ENCODE measurements around the gene TAS2R41. TPM values are rescaled to one million over a fixed set of nuclear protein-coding genes. Genes with fewer than 3 reads are reported as not detected.

TAS2R41 gene
- total RNA-seq, 2 donors from 2014 or later, result not detected

DNA sequence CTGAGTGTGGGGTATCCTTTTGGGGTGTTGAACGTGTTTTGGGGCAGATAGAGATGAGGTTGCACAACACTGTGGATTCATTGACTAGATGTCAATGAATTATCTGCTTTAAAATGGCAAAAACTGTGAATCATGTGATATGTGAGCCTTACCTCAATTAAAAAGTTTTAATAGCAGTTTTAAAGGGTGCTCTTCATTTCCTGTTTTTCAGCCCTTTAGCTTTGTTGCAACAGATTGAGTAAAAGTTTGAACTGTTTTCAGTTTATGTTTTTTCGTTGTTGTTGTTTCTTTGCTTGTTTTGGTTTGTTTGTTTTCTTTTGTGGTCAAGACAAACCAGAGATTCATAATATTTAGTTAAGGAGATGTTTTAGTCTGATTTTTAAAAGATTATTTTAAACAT lies 9.4 kb downstream of the TAS2R41 start:
- Histone ChIP-seq H3K27ac (peak overlapping the region; percentile 25), H3K9ac (ENCODE audit: low read depth in 2 of 2, low read length in 2 of 2) (no peak overlapping the region), H3K27me3 (no peaks in the 10 kb centered on the region), H3K4me1 (no peaks in the 10 kb centered on the region), H3K9me3 (no peaks in the 10 kb centered on the region), H3K4me3 (no peak overlapping the region), H3K36me3 (no peaks in the 10 kb centered on the region)
- intact Hi-C loops (cut with DNase I), result no loop called here
- TF ChIP-seq, protein P1, sequence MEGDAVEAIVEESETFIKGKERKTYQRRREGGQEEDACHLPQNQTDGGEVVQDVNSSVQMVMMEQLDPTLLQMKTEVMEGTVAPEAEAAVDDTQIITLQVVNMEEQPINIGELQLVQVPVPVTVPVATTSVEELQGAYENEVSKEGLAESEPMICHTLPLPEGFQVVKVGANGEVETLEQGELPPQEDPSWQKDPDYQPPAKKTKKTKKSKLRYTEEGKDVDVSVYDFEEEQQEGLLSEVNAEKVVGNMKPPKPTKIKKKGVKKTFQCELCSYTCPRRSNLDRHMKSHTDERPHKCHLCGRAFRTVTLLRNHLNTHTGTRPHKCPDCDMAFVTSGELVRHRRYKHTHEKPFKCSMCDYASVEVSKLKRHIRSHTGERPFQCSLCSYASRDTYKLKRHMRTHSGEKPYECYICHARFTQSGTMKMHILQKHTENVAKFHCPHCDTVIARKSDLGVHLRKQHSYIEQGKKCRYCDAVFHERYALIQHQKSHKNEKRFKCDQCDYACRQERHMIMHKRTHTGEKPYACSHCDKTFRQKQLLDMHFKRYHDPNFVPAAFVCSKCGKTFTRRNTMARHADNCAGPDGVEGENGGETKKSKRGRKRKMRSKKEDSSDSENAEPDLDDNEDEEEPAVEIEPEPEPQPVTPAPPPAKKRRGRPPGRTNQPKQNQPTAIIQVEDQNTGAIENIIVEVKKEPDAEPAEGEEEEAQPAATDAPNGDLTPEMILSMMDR (IDR thresholded peaks at IDR 0.05), result no peak
- DNase-seq, result no peak

DNA sequence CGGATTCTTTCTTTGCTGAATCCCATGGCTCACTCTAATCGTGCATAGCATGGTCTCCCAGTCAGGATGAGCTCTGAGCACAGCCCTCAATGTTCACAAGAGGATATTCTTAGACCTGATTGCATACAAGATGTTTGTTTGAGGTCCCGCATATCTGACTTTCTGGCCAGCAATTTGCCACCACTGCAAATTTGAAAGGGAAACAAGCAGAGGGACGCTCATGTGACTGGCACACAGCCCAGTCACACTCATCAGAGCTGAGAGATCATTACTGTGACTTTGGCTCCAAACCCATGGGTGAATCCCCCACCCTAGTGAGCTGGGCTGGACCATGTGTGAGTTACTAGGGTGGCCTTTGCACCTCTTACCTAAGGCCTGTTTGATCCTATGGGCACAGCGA lies 9.9 kb downstream of the TAS2R41 start:
- peak; percentile 59 for DNase-seq
- TF ChIP-seq, protein P1 (IDR thresholded peaks at IDR 0.05), result no peak
- Histone ChIP-seq H3K36me3 (no peaks in the 10 kb centered on the region), H3K9me3 (no peaks in the 10 kb centered on the region), H3K9ac (ENCODE audit: low read depth in 2 of 2, low read length in 2 of 2) (no peak overlapping the region), H3K27me3 (no peaks in the 10 kb centered on the region), H3K27ac (peak overlapping the region; percentile 25), H3K4me3 (no peak overlapping the region), H3K4me1 (no peaks in the 10 kb centered on the region)
- intact Hi-C loops (cut with DNase I), result no loop called here

DNA sequence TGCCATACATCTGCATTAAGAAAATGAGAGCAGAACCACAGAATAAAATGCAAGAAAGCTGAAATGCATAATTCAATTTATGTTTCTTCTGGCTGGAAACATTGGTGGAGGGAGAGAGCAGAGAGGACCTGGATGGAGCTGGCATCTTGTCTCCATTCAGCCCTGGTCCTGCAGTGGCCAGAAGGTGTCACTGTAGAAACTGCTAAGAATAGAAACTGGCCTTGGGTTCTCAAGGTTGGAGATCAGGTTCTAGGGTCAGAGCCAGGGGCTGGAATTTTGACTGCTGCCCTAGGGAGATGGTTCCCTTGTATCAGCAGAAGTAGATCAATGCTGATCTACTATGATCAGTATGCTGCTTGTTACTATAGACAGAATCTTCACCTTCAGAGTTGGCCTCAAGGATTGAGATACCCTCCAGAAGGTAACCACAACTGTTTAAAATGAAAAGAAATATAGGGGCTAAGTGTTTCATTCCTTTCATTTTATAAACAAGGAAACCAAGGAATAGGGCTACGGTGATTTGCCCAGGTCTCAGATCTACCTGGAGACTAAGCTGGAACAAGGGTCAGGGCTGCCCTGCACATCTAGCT lies 13.1 kb downstream of the TAS2R41 start:
- DNase-seq, result peak; percentile 39
- no peaks in the 10 kb centered on the region for H3K9me3 ChIP-seq
- H3K36me3 ChIP-seq, result no peaks in the 10 kb centered on the region
- no peak overlapping the region for H3K27ac ChIP-seq
- H3K9ac ChIP-seq (ENCODE audit: low read depth in 2 of 2, low read length in 2 of 2), result no peak overlapping the region
- TF ChIP-seq, protein P1 (IDR thresholded peaks at IDR 0.05), result peak; percentile 46
- intact Hi-C loops (cut with DNase I), result no loop called here
- H3K4me1 ChIP-seq, result no peaks in the 10 kb centered on the region
- no peaks in the 10 kb centered on the region for H3K27me3 ChIP-seq
- no peak overlapping the region for H3K4me3 ChIP-seq

DNA sequence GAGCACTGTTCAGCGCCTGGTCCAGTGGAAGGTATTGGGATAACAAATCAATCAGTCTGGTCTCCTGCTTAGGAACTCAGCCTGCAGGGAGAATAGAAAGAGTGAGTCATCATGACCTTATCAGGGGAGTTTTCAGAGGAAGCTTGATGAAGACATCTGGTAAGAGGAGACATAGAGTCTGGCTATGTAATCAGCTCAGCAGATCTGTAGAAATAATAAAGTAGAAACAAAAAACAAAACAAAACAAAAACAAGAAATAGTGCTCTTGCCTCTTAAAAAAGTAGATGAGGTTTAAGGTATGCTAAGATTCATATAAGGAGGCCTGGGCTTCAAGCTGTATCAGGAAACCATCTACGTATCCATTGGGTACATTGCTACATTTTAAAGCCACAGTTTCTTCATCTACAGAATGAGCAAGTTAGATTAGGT lies 14.4 kb downstream of the TAS2R41 start:
- Histone ChIP-seq H3K27me3 (no peaks in the 10 kb centered on the region), H3K27ac (no peak overlapping the region), H3K36me3 (no peaks in the 10 kb centered on the region), H3K4me1 (no peaks in the 10 kb centered on the region), H3K4me3 (no peak overlapping the region), H3K9me3 (no peaks in the 10 kb centered on the region), H3K9ac (ENCODE audit: low read depth in 2 of 2, low read length in 2 of 2) (no peak overlapping the region)
- TF ChIP-seq, protein P1 (IDR thresholded peaks at IDR 0.05), result no peak
- no peak for DNase-seq
- intact Hi-C loops (cut with DNase I), result no loop called here

- Histone ChIP-seq H3K27me3 (no peaks in the 10 kb centered on the region), H3K9me3 (no peaks in the 10 kb centered on the region), H3K36me3 (no peaks in the 10 kb centered on the region), H3K4me1 (no peaks in the 10 kb centered on the region), H3K9ac (ENCODE audit: low read depth in 2 of 2, low read length in 2 of 2) (no peak overlapping the region), H3K4me3 (no peak overlapping the region), H3K27ac (no peak overlapping the region)
- intact Hi-C loops (cut with DNase I), result no loop called here
- TF ChIP-seq, protein P1 (IDR thresholded peaks at IDR 0.05), result no peak
- no peak for DNase-seq
Measured at GRCh38 chr7:143492799-143493739, 15.4 kb downstream of the TAS2R41 start.

Data from colonic mucosa (tissue), 4 donors.